Measurements from ENCODE around the gene ATXN1. TPM values are rescaled to one million over a fixed set of nuclear protein-coding genes. Genes with fewer than 3 reads are reported as not detected.

ATXN1 gene
- total RNA-seq, 1 experiment from 2014 or later = 8.1 TPM

DNA sequence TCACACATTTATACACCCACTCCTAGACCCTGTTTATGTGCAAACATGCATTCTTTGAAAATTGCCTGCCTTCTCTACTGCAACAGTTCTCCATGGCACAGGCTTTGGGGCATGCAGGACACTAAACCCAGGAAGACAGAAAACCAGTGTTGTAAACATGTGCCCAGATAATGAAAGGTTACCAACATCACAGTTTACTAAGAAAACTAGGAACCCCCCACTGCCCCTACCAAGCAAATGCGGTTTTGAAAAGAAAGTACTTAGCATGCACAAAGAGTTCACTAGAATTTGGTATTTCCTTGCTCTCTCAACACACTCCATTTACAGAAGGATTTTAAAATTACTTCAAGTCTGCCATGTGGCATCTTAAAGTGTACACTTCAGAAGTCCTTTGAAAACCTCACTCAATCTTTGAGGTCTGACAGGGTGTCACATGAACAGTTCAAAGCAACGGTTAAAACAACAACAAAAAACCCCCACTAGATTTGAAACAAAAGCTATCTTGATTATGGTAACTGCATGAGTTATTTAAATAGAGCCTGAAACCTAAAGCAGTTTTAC, 277.9 kb downstream of the ATXN1 start:
- CTCF ChIA-PET = no interaction called here
- POLR2A ChIA-PET = no interaction called here
- Mint-ChIP-seq H3K27me3 (ENCODE audit: low read depth) (no peaks in the 10 kb centered on the region), H3K36me3 (no peaks in the 10 kb centered on the region), H3K27ac (no peak overlapping the region), H3K4me1 (peaks cover 21% of the 10 kb centered on the region), H3K9me3 (no peaks in the 10 kb centered on the region; the same call in 1 of the 2 replicates), H3K4me3 (no peak overlapping the region)
- no peak for TF ChIP-seq MXD4 (CRISPR knock-in tag; IDR thresholded peaks at IDR 0.05; ENCODE audit: borderline replicate concordance)
- TF ChIP-seq ZNF396 (CRISPR knock-in tag; IDR thresholded peaks at IDR 0.05; ENCODE audit: borderline replicate concordance) = no peak
- TF ChIP-seq, protein P1, sequence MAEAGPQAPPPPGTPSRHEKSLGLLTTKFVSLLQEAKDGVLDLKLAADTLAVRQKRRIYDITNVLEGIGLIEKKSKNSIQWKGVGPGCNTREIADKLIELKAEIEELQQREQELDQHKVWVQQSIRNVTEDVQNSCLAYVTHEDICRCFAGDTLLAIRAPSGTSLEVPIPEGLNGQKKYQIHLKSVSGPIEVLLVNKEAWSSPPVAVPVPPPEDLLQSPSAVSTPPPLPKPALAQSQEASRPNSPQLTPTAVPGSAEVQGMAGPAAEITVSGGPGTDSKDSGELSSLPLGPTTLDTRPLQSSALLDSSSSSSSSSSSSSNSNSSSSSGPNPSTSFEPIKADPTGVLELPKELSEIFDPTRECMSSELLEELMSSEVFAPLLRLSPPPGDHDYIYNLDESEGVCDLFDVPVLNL (CRISPR knock-in tag; IDR thresholded peaks at IDR 0.05; ENCODE audit: borderline replicate concordance, low read depth) = no peak
- TF ChIP-seq, protein P2, sequence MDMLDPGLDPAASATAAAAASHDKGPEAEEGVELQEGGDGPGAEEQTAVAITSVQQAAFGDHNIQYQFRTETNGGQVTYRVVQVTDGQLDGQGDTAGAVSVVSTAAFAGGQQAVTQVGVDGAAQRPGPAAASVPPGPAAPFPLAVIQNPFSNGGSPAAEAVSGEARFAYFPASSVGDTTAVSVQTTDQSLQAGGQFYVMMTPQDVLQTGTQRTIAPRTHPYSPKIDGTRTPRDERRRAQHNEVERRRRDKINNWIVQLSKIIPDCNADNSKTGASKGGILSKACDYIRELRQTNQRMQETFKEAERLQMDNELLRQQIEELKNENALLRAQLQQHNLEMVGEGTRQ (CRISPR knock-in tag; IDR thresholded peaks at IDR 0.05) = no peak
- TF ChIP-seq GTF2I (CRISPR knock-in tag; conservative IDR thresholded peaks at IDR 0.05) = no peak
- no peak for TF ChIP-seq SOX15 (CRISPR knock-in tag; IDR thresholded peaks at IDR 0.05)
- TF ChIP-seq ZNF121 (CRISPR knock-in tag; IDR thresholded peaks at IDR 0.05) = no peak
- TF ChIP-seq GRHL2 (CRISPR knock-in tag; IDR thresholded peaks at IDR 0.05; ENCODE audit: insufficient replicate concordance, severe bottlenecking) = no peak
- TF ChIP-seq, protein P3, sequence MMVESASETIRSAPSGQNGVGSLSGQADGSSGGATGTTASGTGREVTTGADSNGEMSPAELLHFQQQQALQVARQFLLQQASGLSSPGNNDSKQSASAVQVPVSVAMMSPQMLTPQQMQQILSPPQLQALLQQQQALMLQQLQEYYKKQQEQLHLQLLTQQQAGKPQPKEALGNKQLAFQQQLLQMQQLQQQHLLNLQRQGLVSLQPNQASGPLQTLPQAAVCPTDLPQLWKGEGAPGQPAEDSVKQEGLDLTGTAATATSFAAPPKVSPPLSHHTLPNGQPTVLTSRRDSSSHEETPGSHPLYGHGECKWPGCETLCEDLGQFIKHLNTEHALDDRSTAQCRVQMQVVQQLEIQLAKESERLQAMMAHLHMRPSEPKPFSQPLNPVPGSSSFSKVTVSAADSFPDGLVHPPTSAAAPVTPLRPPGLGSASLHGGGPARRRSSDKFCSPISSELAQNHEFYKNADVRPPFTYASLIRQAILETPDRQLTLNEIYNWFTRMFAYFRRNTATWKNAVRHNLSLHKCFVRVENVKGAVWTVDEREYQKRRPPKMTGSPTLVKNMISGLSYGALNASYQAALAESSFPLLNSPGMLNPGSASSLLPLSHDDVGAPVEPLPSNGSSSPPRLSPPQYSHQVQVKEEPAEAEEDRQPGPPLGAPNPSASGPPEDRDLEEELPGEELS (CRISPR knock-in tag; IDR thresholded peaks at IDR 0.05) = no peak
- no peak for TF ChIP-seq JAZF1 (CRISPR knock-in tag; IDR thresholded peaks at IDR 0.05)
- TF ChIP-seq, protein P4, sequence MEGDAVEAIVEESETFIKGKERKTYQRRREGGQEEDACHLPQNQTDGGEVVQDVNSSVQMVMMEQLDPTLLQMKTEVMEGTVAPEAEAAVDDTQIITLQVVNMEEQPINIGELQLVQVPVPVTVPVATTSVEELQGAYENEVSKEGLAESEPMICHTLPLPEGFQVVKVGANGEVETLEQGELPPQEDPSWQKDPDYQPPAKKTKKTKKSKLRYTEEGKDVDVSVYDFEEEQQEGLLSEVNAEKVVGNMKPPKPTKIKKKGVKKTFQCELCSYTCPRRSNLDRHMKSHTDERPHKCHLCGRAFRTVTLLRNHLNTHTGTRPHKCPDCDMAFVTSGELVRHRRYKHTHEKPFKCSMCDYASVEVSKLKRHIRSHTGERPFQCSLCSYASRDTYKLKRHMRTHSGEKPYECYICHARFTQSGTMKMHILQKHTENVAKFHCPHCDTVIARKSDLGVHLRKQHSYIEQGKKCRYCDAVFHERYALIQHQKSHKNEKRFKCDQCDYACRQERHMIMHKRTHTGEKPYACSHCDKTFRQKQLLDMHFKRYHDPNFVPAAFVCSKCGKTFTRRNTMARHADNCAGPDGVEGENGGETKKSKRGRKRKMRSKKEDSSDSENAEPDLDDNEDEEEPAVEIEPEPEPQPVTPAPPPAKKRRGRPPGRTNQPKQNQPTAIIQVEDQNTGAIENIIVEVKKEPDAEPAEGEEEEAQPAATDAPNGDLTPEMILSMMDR (IDR thresholded peaks at IDR 0.05) = no peak
- no peak for TF ChIP-seq RORB (CRISPR knock-in tag; IDR thresholded peaks at IDR 0.05)
- no peak for ATAC-seq
- no peak for DNase-seq (ENCODE audit: low spot score)

DNA sequence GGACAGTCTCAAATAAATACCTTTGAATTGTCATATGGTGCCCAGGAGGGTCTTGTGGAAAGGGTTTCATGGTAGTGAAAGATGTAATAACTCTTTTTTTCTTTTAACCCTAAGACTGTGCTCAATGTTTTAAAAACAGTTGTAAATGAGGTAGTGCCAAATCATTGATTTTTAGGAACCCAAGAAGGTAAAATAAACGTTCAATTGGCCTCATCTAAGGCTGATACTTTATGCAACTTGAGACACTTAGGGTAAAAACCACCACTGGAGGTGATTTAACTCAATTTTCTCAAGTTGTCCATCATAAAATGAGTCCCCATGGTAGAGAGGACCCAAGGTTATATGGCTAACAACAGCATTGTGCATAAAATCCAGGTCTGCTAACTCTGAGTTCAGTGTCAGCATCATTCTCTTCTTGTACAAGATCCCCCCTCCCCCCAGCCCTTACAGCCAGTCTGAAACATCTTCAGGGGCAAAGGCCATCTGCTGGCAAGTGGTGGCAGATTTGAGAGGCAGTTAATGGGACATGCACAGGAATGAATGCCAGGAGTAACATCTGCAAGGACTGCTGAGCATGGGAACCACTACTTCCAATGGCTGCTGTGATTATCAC, 278.5 kb downstream of the ATXN1 start:
- Mint-ChIP-seq H3K27me3 (ENCODE audit: low read depth) (no peaks in the 10 kb centered on the region), H3K9me3 (no peaks in the 10 kb centered on the region; the same call in 1 of the 2 replicates), H3K27ac (no peak overlapping the region), H3K4me3 (no peak overlapping the region), H3K36me3 (no peaks in the 10 kb centered on the region), H3K4me1 (peaks cover 15% of the 10 kb centered on the region)
- ChIA-PET POLR2A (no interaction called here), CTCF (no interaction called here)
- DNase-seq (ENCODE audit: low spot score) = no peak
- TF ChIP-seq ZNF138 (CRISPR knock-in tag; conservative IDR thresholded peaks at IDR 0.05) (no peak), TP53 (CRISPR knock-in tag; IDR thresholded peaks at IDR 0.05) (no peak)
- TF ChIP-seq, protein P5, sequence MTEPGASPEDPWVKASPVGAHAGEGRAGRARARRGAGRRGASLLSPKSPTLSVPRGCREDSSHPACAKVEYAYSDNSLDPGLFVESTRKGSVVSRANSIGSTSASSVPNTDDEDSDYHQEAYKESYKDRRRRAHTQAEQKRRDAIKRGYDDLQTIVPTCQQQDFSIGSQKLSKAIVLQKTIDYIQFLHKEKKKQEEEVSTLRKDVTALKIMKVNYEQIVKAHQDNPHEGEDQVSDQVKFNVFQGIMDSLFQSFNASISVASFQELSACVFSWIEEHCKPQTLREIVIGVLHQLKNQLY (CRISPR knock-in tag; IDR thresholded peaks at IDR 0.05) = no peak
- no peak for ATAC-seq

All from WTC11 (cell line).